Measurements from ENCODE around the gene OXTR.
"Not testable (repeated sequence)": the region's sequence is repeated elsewhere in the genome, so short reads cannot be mapped to it uniquely, and the experiment has no call there.

OXTR gene

DNA sequence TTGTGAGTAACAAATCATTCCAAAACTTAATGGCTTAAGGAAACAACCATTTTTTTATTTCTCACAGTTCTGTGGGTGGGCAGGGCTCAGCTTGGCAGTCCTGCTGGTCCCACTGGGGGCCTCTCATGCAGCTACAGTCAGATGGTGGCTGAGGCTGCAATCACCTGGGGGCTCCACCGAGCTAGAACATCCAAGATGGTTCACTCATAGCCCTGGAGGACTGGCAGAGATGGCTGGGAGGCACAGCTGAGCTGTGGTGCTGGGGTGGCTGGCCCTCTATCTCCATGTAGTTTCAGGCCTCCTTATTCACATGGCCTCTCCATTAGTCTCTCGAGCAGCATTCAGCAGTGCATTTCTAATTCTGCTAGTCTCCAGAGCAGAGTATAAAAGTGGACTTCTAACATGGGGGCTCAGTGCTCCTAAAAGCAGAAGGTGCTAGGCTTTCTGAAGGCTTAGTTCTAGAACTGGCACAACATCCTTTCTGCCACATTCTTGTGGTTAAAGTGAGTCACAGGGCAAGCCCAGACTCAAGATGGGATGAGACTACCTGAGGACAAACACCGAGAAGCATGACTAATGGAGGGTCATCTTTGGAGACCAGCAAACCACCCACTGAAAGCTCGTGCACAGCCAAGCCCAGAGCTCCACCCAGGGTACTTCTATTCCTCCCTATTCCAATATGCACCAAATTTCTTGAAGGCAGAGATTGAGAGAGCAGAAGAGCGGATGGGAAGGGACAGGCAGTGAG is 29.5 kb downstream of the OXTR start:
- no peak for DNase-seq

DNA sequence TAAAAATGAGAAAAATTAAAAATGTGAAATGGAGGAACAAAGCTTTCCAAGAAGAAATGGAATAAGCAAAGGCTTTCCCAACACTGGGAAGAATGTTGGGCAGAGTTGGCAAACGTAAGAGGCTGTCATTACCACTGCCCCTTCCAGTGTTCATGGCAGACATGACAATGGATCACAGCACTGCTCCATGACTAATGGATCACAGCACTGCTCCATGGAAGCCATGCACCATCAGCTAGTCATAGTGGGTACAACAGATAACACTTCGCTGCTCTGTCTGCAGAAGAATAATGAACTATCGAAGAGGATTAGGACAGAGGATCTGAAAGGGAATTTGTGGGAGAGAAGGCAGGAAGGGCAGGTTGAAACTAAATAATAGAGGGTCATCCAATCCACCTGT is 30.8 kb downstream of the OXTR start:
- no peak for DNase-seq

DNA sequence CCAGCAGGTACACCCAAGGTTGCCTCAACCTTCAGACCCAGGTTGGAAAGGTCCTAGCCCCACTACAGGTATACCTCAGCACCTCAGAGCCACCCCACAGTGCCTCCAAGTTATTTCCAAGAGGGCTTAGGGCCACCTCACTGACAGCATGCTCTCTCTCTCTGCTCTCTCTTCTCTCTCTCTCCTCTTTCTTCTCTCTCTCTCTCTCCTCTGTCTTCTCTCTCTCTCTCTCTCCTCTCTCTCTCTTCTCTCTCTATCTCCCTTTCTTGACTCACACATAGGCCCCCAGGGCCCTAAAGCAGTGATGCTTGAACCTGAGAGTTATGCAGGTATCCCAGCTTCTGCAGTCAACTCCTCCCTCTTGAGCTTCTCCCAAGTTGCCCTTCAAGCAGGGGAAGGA is 31.6 kb downstream of the OXTR start:
- DNase-seq, result no peak

- DNase-seq, result no peak
These were observed 32.1 kb downstream of the OXTR start for GRCh38 chr3:8737301-8737700.

- DNase-seq, result no peak
These were observed 33.0 kb downstream of the OXTR start for GRCh38 chr3:8736436-8736835.

GRCh38 chr3:8734908-8735307 is 34.5 kb downstream of the OXTR start:
- DNase-seq, result no peak

DNA sequence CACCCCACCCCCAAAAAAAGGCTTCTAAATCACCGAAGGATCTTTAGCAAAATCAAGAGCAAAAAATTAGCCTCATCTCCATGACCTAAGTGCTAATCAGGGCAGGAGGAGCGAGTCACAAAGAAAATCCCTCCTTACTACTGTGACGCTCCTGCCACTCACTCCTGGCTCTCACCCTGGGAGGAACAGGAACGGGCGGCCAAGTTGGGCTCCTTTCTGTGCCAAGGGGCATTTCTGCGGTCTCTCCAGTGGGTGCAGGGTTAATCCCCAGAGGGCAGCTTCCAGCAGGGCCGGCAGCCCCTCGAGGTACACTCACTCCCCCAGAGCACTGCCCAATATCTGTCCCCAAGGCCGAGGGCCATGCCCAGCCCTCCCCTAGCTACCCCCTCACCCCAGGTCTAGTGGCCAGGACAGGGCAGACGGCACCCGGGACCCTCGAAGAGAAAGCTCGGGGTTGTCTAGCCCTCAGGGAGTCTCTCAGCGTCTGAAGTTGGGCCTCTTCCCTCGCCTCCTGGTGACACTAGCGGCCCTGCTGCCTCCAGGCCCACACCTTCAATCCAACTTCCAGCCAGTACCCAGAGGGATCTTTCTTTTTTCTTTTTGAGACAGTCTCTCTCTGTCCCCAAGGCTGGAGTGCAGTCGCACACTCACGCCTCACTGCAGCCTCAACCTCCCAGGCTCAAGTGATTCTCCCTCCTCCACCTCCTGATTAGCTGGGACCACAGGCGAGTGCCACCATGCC is 35.1 kb downstream of the OXTR start:
- DNase-seq, result no peak

DNA sequence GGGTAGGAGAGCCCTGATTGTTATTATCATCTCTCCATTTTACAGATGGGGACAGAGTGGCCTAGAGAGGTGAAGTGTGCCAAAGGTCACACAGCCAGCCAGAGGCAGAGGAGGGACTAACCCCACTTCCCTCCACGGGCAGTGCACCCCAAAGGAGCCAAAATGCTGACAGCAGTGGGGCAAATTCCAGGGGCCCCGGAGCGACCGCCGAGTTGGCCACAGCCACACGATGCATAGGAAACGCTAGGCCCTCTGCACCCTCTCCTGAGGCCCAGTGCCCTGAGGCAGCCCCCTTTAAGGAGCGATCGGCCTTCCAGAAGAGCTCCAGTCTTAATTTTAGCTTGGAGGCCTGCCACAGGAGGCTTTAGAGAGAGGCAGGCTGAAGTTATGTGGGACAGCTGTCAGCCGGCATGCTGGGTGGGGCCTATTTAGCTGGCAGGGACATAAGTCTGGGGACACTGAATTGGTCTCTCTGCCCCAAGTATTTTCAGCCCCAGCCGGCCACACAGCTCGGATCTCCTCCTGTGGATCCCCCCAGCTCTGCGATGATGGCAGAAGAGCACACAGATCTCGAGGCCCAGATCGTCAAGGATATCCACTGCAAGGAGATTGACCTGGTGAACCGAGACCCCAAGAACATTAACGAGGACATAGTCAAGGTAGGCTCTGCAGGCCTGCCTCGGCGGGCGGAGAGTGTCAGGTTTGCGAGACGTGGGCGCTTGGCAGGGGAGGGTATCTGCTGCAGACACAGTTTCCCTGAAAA is 35.9 kb downstream of the OXTR start, which contains the start of gene CAV3:
Gene CAV3, plus strand, starts transcription at position 471 of the 763 bp plus-strand sequence. Its CDS starts 75 bp downstream, at position 546.
- DNase-seq, result no peak

- no peak for DNase-seq
These were observed 37.0 kb downstream of the OXTR start for GRCh38 chr3:8732413-8732812.

DNA sequence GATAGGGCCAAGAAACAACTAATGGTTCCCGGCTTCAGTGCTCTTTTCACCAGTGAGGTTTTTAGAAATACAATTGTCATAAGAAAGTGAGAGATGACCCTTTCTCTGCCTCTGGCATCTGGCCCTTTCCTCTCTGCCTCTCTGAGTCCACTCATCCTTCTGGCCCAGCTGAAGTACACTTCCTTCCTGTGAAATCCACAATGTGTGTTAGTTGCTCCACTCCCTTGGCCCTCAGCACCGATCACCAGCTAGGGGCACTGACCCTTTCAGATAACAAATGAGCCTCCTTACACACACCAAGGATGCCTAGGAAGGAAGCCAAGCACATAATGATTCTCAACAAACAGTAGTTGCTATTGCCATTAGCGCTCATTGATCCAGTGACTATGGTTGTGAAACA is 38.8 kb downstream of the OXTR start:
- no peak for DNase-seq

- DNase-seq, result no peak
These were observed 39.9 kb downstream of the OXTR start for GRCh38 chr3:8729479-8729878.

- DNase-seq, result no peak
These were observed 41.6 kb downstream of the OXTR start for GRCh38 chr3:8727605-8728512.

DNA sequence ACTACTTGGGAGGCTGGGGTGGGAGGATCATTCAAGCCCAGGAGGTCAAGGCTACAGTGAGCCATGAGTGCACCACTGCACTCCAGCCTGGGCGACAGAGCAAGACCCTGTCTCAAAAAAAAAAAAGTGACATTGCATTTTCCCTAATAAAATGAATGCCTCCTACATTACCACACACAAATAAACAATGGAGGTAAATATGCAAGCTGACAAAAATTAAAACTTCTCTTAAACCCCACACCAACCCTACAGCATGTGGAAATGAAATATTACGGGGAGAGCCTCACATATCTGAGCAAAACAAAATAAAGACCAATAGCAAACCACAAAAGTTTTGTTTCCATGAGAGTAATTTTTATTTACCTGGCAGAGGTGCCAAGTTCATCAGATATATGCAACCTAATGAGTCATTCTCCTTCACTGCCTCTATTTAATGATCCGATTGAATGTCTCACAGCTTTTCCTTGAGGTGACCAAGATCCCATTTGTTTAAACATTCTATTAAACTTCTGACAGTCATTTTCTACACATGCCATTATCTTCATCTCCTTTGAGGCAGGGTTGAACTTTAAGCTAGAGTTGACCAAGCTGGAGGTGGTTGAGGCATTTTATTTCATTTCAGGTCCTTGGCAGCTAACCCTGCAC is 45.2 kb downstream of the OXTR start:
- no peak for DNase-seq

DNA sequence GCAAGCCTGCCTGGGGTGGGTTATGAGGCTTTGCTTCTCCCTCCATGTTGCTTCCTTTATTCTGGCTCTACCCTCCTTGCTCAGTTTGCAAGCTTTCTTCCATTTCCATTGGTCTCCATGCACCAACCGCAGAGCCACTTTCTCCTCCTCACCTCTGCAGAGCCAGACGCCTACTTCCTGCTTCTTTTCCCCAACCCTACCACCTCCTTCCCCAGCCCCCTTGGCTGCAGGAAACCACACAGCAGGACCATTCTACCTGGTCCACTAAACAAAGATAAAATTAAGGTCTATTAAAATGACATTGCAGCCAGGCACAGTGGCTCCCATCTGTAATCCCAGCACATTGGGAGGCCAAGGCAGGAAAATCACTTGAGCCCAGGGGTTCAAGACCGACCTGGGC is 45.8 kb downstream of the OXTR start:
- DNase-seq, result no peak

DNA sequence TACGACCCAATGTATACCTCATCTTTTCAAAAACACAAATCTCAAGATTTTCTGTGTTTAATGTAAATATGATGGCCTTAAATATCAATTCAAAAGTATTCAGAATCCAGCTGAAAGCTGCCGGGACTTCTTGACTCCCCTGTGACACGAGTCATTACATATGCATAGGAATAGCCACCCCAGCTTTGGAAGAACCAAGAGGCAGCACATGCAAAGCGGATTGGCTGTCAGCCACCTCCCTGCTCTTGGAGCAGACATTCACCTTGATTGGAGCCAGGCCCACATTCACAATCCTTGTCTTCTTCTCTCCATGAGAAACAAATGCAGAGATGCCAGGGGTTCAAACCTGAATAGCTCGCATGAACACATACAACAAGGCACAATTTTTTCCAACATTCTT is 46.6 kb downstream of the OXTR start:
- DNase-seq, result no peak

- DNase-seq, result not testable (repeated sequence)
These were observed 53.7 kb downstream of the OXTR start for GRCh38 chr3:8715757-8716156.

GRCh38 chr3:8713901-8714759 is 55.3 kb downstream of the OXTR start:
- DNase-seq, result no peak

DNA sequence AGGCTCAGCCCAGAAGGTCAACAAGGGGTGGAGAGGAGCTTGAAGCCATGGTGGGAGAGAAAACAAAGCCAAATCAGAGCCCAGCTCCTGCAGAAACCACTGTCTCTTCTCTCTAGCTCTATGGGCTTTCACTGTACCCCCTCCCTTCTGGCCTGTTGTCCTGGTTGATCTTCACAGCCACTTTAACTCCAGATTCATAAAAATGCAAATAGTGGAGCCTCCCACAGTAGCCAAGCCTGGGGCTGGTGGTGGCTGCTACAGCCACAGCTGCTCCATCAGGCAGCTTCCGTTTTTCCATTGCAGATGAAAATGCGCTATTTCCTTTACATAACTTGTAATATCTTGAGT is 56.5 kb downstream of the OXTR start:
- no peak for DNase-seq

- no peak for DNase-seq
These were observed 57.1 kb downstream of the OXTR start for GRCh38 chr3:8712045-8712907.

All from activated naive CD4-positive, alpha-beta T cell (primary cell).